DMS153 treated with DMSO at 0.1 percent for 48 hours (cell line): ENCODE measurements around the gene CCDC30.
A peak's percentile ranks its signal among the peaks of the same experiment; 100 is the strongest.
"Not testable (repeated sequence)": the region's sequence is repeated elsewhere in the genome, so short reads cannot be mapped to it uniquely, and the experiment has no call there.

ENCODE experiments used
- DNase-seq: peaks from one replicate; lab custom pipeline; 2025; ENCODE audit not compliant: unreplicated experiment; lab: John Stamatoyannopoulos, UW

The CCDC30 gene

GRCh38 chr1:42523171-42523570 lies 60.1 kb downstream of the CCDC30 start:
- no peak for DNase-seq

GRCh38 chr1:42524330-42524729 lies 61.2 kb downstream of the CCDC30 start:
- no peak for DNase-seq

GRCh38 chr1:42529724-42530181 lies 66.7 kb downstream of the CCDC30 start:
- peak; percentile 3 for DNase-seq

- no peak for DNase-seq
Observed at GRCh38 chr1:42531043-42531442, 68.0 kb downstream of the CCDC30 start.

- no peak for DNase-seq
Observed at GRCh38 chr1:42533101-42533863, 70.2 kb downstream of the CCDC30 start.

GRCh38 chr1:42541104-42541503 lies 78.0 kb downstream of the CCDC30 start:
- no peak for DNase-seq

- no peak for DNase-seq
Observed at GRCh38 chr1:42551180-42551579, 88.1 kb downstream of the CCDC30 start.

- no peak for DNase-seq
Observed at GRCh38 chr1:42551590-42551989, 88.5 kb downstream of the CCDC30 start.

- no peak for DNase-seq
Observed at GRCh38 chr1:42552636-42553035, 89.5 kb downstream of the CCDC30 start.

- no peak for DNase-seq
Observed at GRCh38 chr1:42557230-42557851, 94.3 kb downstream of the CCDC30 start.

- DNase-seq, result no peak
Observed at GRCh38 chr1:42567038-42567437, 104.0 kb downstream of the CCDC30 start.

GRCh38 chr1:42576935-42577334 lies 113.8 kb downstream of the CCDC30 start:
- no peak for DNase-seq

GRCh38 chr1:42586016-42586415 lies 122.9 kb downstream of the CCDC30 start:
- no peak for DNase-seq

- no peak for DNase-seq
Observed at GRCh38 chr1:42587753-42588152, 124.7 kb downstream of the CCDC30 start.

- DNase-seq, result no peak
Observed at GRCh38 chr1:42592811-42593210, 129.7 kb downstream of the CCDC30 start.

GRCh38 chr1:42593486-42594100 lies 130.5 kb downstream of the CCDC30 start:
- no peak for DNase-seq

- DNase-seq, result no peak
Observed at GRCh38 chr1:42601472-42601871, 138.4 kb downstream of the CCDC30 start.

GRCh38 chr1:42613803-42614131 lies 150.7 kb downstream of the CCDC30 start:
- DNase-seq, result no peak

GRCh38 chr1:42618866-42619265 lies 155.8 kb downstream of the CCDC30 start:
- no peak for DNase-seq

- DNase-seq, result no peak
Observed at GRCh38 chr1:42620307-42620706, 157.2 kb downstream of the CCDC30 start.

GRCh38 chr1:42621180-42621579 lies 158.1 kb downstream of the CCDC30 start:
- not testable (repeated sequence) for DNase-seq

GRCh38 chr1:42627205-42627604 lies 164.1 kb downstream of the CCDC30 start:
- not testable (repeated sequence) for DNase-seq
